Activated CD8-positive, alpha-beta memory T cell treated with anti-CD3 and anti-CD28 coated beads, Interleukin-2, amount 10 ng/mL, durations not matched to agents 7 days and 5 days (primary cell): ENCODE results near the gene KBTBD12. TPM values are rescaled to one million over a fixed set of nuclear protein-coding genes. Genes with fewer than 3 reads are reported as not detected.
"Not testable (repeated sequence)": the region's sequence is repeated elsewhere in the genome, so short reads cannot be mapped to it uniquely, and the experiment has no call there.

ENCODE experiments used
- ATAC-seq: fragments of 150-1000 bp; cut with Tn5 transposase; one replicate; pipeline ENCODE4 v1.10.0; 2021; ENCODE audit warnings: moderate library complexity
- CTCF ChIA-PET: fragments of 350-600 bp; sonication (Branson Sonifier 250); formaldehyde crosslinking; loops from one replicate; lab custom pipeline; 2021; ENCODE audit warnings: antibody characterized with exemption; lab: Charles Lee
- DNase-seq: peaks from one replicate; pipeline ENCODE4 v3.0.0-alpha.2; 2020
- H3K27ac Mint-ChIP-seq: one replicate; pipeline ENCODE4 v1.8.0; 2021; ENCODE audit warnings: mild to moderate bottlenecking, mixed read lengths
- H3K27me3 Mint-ChIP-seq: one replicate; pipeline ENCODE4 v1.8.0; 2021; ENCODE audit warnings: mixed read lengths
- H3K36me3 Mint-ChIP-seq: one replicate; pipeline ENCODE4 v1.8.0; 2021; ENCODE audit warnings: mild to moderate bottlenecking, mixed read lengths
- H3K4me1 Mint-ChIP-seq: one replicate; pipeline ENCODE4 v1.8.0; 2021; ENCODE audit warnings: mixed read lengths
- H3K4me3 Mint-ChIP-seq: one replicate; pipeline ENCODE4 v1.8.0; 2021; ENCODE audit warnings: mild to moderate bottlenecking, moderate library complexity, mixed read lengths
- H3K9me3 Mint-ChIP-seq: one replicate; pipeline ENCODE4 v1.8.0; 2022; ENCODE audit warnings: low read depth, mixed read lengths
- total RNA-seq, 2 experiments: library from RNA; stranded (reverse); gene quantifications; one replicate each; pipeline ENCODE4 v1.2.3, GENCODE V29; 2021

Gene KBTBD12
- total RNA-seq, 2 experiments from 2014 or later = not detected

DNA sequence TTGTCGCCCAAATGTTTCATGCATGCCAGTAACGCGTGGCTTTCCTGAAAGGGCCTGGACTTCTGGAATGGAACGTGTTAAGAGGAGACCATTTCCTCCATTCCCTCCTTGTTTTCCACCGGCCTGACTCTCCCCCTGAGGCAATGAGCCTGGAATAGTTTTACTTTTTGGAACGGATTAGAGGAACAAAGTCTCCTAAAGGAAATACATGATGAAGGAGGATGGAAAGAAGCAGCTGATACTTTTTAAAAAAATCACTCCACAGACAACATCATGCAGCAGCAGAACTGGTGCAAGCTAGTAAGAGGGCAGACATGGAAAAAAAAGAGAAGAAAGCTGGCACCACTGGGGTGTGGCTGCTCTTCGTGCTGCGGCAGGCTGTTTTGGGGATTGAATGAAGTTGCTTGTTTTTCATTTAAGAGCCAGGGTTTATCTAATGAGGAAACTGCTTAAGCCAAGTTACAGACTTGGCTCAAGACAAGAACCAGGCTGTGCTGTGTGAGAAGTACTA, 3.6 kb upstream of the KBTBD12 start:
- ATAC-seq = no peak
- Mint-ChIP-seq H3K27ac (no peak overlapping the region), H3K4me1 (peaks cover 9% of the 10 kb centered on the region), H3K36me3 (peaks cover 2% of the 10 kb centered on the region), H3K27me3 (peaks cover 54% of the 10 kb centered on the region), H3K9me3 (peaks cover 2% of the 10 kb centered on the region), H3K4me3 (no peak overlapping the region)
- CTCF ChIA-PET = no interaction called here
- no peak for DNase-seq

DNA sequence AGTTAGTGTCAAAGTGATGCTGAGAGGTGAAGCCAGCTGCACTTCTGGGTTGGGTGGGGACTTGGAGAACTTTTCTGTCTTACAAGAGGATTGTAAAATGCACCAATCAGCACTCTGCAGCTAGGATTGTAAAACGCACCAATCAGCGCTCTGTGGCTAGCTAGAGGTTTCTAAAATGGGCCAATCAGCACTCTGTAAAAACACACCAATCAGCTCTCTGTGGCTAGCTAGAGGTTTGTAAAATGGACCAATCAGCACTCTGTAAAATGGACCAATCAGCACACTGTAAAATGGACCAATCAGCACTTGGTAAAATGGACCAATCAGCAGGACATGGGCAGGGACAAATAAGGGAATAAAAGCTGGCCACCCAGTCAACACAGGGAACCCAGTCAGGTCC, 1.2 kb upstream of the KBTBD12 start:
- not testable (repeated sequence) for H3K4me3 Mint-ChIP-seq, DNase-seq, H3K36me3 Mint-ChIP-seq, H3K4me1 Mint-ChIP-seq, H3K27ac Mint-ChIP-seq, H3K9me3 Mint-ChIP-seq, ATAC-seq
- CTCF ChIA-PET = interaction anchor here (0.6 kb wide), 1 partner anchor 45 kb away, joined by 3 read pairs; no protein-coding TSS in a partner anchor
- peaks cover 61% of the 10 kb centered on the region for H3K27me3 Mint-ChIP-seq

DNA sequence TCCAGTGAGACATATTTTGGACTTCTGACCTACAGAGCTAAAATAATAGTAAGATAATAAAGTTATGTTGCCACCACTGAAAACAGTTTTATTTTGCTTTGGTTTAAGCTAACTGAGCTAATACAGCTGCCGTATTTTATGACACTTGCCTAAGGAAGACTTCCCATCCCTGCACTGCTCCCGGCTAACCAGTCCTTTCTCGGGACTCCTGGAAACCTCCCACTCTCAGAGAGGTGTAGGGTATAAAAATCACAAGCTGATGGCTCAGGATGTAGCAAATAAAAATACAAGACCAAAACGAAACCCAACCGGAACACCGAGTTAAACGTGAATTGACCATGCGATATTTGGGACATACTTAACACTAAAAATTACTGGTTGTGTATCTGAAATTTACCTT, 448 bp upstream of the KBTBD12 start:
- H3K9me3 Mint-ChIP-seq = peaks cover 2% of the 10 kb centered on the region
- H3K27ac Mint-ChIP-seq = no peak overlapping the region
- no peak for DNase-seq
- CTCF ChIA-PET = interaction anchor here (0.7 kb wide), 1 partner anchor 326 kb away, joined by 5 read pairs; no protein-coding TSS in a partner anchor
- ATAC-seq = no peak
- peaks cover 65% of the 10 kb centered on the region for H3K27me3 Mint-ChIP-seq
- H3K4me1 Mint-ChIP-seq = peaks cover 9% of the 10 kb centered on the region
- H3K4me3 Mint-ChIP-seq = peak overlapping the region; percentile 15
- H3K36me3 Mint-ChIP-seq = peaks cover 2% of the 10 kb centered on the region

DNA sequence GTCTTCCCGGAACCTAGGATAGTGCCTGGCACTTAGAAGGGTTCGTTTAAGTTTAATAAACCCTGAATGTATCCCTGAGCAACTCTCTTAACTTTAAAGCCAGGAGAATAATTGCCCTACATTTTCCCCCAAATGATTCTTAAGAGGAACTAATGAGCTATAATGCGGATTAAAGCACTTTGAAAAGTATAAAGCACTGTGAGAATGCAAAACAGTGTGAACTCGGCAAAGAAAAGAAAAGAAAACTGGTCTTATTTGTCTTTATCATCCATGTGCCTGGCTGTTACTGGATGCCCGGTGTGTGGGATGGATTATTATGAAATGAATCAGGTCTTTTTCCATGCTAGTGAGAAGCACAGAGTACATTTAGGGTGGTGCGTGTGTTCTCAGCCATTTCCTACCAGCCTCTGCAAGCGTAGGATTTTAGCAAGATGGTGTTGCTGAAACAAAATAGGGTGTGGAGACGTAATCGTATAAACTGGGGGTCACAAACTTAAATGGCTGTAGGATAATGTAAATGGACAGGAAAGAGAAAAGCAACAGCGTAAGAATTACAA, 983 bp downstream of the KBTBD12 start:
- Mint-ChIP-seq H3K9me3 (peaks cover 2% of the 10 kb centered on the region), H3K36me3 (peaks cover 2% of the 10 kb centered on the region), H3K4me1 (peaks cover 9% of the 10 kb centered on the region), H3K27ac (no peak overlapping the region), H3K27me3 (peaks cover 70% of the 10 kb centered on the region), H3K4me3 (no peak overlapping the region)
- CTCF ChIA-PET = no interaction called here
- ATAC-seq (no peak), DNase-seq (no peak)

DNA sequence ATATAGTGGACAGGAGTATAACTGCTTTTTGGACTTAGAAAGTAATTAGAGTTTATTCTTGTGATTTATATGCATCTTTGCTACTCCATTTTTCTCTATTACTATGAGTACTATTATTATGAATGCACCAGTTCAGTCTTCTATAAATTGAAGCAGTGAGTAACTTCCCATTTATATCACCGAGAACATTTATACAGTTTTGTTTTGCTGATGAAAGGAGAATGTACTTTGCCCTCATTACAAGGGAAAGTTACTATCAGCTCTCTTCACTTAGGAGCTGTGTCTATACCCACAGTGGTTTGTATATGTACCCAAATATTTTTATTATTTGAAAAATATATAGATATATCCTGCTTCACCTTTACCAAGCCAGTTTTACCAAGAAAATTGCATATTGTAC, 5.7 kb downstream of the KBTBD12 start:
- peaks cover 10% of the 10 kb centered on the region for H3K4me1 Mint-ChIP-seq
- no peak overlapping the region for H3K27ac Mint-ChIP-seq
- DNase-seq (no peak), ATAC-seq (no peak)
- CTCF ChIA-PET = no interaction called here
- H3K4me3 Mint-ChIP-seq = no peak overlapping the region
- H3K9me3 Mint-ChIP-seq = no peaks in the 10 kb centered on the region
- H3K27me3 Mint-ChIP-seq = peaks cover 50% of the 10 kb centered on the region
- peaks cover under 1% of the 10 kb centered on the region for H3K36me3 Mint-ChIP-seq

DNA sequence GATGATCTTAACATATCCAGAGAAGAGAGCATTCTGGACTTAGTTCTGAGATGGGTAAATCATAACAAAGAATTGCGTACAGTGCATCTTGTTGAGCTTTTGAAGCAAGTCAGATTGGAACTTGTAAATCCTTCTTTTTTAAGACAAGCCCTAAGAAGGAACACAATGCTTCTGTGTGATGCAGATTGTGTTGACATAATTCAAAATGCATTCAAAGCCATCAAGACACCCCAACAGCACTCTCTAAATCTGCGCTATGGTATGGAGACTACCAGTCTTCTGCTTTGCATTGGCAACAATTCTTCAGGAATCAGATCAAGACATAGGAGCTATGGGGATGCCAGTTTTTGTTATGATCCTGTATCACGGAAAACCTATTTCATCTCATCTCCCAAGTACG, 8.6 kb downstream of the KBTBD12 start:
- H3K4me1 Mint-ChIP-seq = peaks cover 12% of the 10 kb centered on the region
- H3K27ac Mint-ChIP-seq = no peak overlapping the region
- CTCF ChIA-PET = no interaction called here
- H3K4me3 Mint-ChIP-seq = no peak overlapping the region
- H3K27me3 Mint-ChIP-seq = peaks cover 53% of the 10 kb centered on the region
- H3K36me3 Mint-ChIP-seq = no peaks in the 10 kb centered on the region
- ATAC-seq (no peak), DNase-seq (no peak)
- no peaks in the 10 kb centered on the region for H3K9me3 Mint-ChIP-seq

DNA sequence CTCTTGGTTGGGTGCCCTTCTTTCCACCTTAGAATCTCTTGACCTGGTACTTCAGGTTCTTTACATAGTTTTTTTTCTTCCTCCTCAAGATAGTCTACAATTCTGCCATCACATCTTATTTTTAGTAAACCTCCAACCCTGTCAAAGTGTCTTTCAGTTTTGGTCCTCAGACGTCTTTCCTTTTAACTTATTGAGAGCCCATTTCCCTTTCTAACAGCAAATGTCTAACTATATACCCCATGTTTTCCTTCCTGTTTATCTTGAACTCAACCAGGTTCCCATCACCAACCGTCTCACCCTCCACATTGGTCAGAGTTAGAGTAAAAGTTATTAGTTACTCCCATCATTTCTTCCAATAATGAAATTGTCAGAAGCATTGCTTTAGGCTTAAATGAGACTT, 10.4 kb downstream of the KBTBD12 start:
- Mint-ChIP-seq H3K36me3 (no peaks in the 10 kb centered on the region), H3K27ac (no peak overlapping the region), H3K4me3 (no peak overlapping the region), H3K4me1 (peaks cover 12% of the 10 kb centered on the region), H3K27me3 (peaks cover 49% of the 10 kb centered on the region), H3K9me3 (no peaks in the 10 kb centered on the region)
- no peak for ATAC-seq
- no peak for DNase-seq
- CTCF ChIA-PET = no interaction called here

DNA sequence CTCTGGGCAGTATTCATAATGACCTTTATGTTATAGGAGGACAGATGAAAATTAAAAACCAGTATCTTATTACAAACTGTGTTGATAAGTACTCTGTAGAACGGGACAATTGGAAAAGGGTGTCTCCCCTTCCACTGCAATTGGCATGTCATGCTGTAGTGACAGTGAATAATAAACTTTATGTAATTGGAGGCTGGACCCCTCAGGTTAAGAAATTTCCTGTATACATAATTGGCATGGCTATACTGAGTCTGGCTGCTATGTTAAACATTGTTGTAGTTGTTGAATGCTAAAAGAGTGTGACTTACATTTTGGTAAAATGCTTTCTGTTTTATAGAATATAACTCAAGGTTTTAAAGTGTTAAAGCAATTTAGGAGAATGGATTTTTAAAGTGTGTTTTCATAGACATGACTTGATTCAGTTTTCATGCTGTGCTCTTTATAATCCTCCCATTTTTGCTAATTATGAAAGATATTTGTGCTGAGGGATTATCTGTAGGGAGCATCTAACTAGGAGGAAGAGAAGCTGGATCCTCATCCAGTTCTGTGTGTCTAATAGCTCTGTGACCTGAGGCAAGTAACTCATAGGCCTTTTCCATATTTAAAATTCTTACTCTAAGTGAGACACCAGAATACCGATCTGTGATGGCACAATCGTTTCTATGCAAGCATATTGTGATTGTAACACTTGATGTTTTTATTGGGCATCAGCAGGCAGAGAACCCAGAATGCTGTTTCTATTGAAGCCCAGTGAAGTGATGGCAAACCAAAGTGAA, 13.0 kb downstream of the KBTBD12 start:
- Mint-ChIP-seq H3K27me3 (peaks cover 48% of the 10 kb centered on the region), H3K36me3 (no peaks in the 10 kb centered on the region), H3K27ac (no peak overlapping the region), H3K9me3 (no peaks in the 10 kb centered on the region), H3K4me3 (no peak overlapping the region), H3K4me1 (peaks cover 12% of the 10 kb centered on the region)
- DNase-seq (no peak), ATAC-seq (no peak)
- CTCF ChIA-PET = no interaction called here

DNA sequence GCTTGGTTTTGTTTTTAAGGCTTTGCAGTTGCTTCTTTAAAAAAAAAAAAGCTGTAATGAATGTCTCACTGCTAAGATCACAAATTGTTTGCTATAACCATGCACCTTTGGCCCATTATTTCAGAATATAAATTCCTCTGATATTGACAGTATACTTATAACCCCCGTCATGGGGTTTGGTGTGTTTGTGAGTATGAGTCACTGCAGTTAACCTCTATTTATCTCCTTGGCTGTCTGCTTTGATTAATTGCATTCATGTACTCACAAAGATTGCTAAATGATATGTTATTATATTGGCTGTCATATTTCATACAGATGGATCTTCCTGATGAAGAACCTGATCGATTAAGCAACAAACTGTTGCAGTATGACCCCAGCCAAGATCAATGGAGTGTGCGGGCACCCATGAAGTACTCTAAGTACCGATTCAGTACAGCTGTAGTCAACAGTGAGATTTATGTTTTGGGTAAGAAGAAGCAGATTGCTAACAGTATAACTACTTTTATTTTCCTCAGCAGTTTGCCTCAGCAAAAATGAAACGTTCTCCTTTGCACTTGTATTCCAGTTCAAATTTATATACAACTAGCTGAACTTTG, 14.9 kb downstream of the KBTBD12 start:
- H3K27ac Mint-ChIP-seq = no peak overlapping the region
- H3K9me3 Mint-ChIP-seq = no peaks in the 10 kb centered on the region
- CTCF ChIA-PET = no interaction called here

DNA sequence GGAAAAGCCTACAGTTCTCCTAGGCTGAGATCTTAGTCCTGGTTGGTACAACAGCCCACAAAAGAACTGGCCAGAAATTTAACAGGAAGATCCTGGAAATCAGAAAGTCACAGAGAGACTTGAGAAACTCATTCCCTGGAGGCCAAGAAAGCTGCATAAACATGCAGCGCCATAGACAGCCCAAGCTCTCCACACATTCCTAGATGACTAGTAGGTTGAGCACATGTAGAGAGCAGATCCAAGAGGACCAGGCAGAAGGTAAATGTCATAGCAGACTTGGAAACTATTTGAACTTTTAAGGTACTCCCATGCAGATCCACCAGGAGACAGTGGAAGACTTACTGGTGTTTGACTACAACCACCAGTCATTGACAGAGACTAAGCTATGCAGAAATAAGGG, 18.4 kb downstream of the KBTBD12 start:
- Mint-ChIP-seq H3K9me3 (no peaks in the 10 kb centered on the region), H3K36me3 (no peaks in the 10 kb centered on the region), H3K27me3 (peaks cover 60% of the 10 kb centered on the region), H3K4me1 (no peaks in the 10 kb centered on the region), H3K4me3 (no peak overlapping the region), H3K27ac (no peak overlapping the region)
- ATAC-seq = no peak
- CTCF ChIA-PET = no interaction called here
- no peak for DNase-seq

More for the DNA sequence above, 14.9 kb downstream of the KBTBD12 start:
- Mint-ChIP-seq H3K36me3 (no peaks in the 10 kb centered on the region), H3K4me3 (no peak overlapping the region), H3K27me3 (peaks cover 56% of the 10 kb centered on the region), H3K4me1 (peaks cover 10% of the 10 kb centered on the region)
- DNase-seq (no peak), ATAC-seq (no peak)

DNA sequence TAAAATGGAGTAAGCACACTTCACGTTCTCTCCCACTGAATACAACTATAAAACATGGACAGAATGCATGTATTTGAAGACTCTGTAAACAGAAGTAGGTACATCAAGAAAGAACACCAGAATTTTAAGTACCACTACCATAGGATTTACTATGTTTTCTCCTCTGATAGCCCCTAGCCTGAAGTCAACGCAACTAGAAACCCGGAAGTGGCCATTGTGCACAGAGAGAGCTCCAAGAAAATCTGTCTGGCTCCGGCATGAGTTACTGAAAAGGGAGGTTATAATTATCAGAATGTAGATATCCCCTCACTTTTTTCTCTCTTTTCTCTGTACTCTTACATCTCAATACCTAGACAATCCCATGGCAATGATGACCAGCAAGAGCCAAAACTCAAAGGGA, 23.8 kb downstream of the KBTBD12 start:
- DNase-seq (no peak), ATAC-seq (no peak)
- Mint-ChIP-seq H3K9me3 (no peaks in the 10 kb centered on the region), H3K4me1 (no peaks in the 10 kb centered on the region), H3K36me3 (no peaks in the 10 kb centered on the region), H3K27ac (no peak overlapping the region), H3K4me3 (no peak overlapping the region), H3K27me3 (peaks cover 65% of the 10 kb centered on the region)
- CTCF ChIA-PET = no interaction called here

DNA sequence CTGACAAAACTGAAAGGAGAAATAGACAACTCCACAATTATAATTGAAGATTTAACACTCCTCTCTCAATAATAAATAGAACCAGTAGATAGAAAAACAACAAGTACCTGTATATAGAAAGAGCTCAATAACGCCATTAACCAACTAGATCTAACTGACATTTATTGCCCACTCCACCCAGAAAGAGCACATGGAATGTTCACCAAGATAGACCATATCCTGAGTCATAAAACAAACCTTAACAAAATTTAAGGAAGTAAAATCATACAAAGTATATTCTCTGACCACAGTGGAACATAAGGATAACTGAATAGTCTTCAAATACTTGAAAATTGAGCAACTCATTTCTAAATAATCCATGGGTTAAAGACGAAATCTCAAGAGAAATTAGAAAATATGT, 25.1 kb downstream of the KBTBD12 start:
- Mint-ChIP-seq H3K4me1 (no peaks in the 10 kb centered on the region), H3K9me3 (no peaks in the 10 kb centered on the region), H3K4me3 (no peak overlapping the region), H3K36me3 (no peaks in the 10 kb centered on the region), H3K27ac (no peak overlapping the region), H3K27me3 (peaks cover 58% of the 10 kb centered on the region)
- CTCF ChIA-PET = no interaction called here
- DNase-seq (no peak), ATAC-seq (no peak)

DNA sequence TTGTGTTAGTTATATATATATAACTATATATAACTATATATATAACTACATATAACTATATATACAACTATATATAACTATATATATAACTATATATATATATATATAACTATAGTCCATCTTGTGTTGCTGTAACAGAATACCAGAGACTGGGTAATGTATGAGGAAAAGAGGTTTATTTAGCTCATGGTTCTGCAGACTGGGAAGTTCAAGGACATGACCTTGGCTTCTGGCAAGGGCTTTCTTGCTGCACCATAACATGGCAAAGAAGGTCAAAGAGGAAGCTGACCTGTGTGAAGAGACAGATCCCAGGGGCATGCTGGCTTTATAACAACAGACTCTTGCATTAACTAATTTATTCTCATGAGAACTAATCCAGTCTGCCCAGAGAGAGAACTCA, 27.6 kb downstream of the KBTBD12 start:
- Mint-ChIP-seq H3K27ac (no peak overlapping the region), H3K9me3 (no peaks in the 10 kb centered on the region), H3K4me3 (no peak overlapping the region), H3K4me1 (no peaks in the 10 kb centered on the region), H3K36me3 (no peaks in the 10 kb centered on the region), H3K27me3 (peaks cover 55% of the 10 kb centered on the region)
- no peak for ATAC-seq
- DNase-seq = no peak
- CTCF ChIA-PET = no interaction called here

DNA sequence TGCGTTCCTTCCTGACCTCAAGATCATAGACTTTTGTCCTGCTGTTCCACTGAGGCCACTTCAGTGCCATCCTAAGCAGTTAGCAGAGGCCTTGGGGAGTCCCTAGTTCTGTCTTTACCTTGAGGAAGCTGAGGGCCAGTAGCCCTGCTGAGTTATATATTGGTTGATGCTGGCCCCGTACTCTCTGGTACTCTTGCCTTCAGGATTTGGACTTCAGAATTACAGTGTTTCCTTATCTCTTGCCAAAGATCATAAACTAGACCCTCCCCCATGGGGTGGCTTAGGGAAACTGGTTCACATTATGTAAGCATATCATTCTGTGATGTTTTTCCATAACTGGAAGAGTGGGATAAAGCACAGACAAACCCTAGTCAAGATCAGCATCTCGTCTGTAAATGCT, 33.2 kb downstream of the KBTBD12 start:
- no peaks in the 10 kb centered on the region for H3K4me1 Mint-ChIP-seq
- no peaks in the 10 kb centered on the region for H3K36me3 Mint-ChIP-seq
- no peaks in the 10 kb centered on the region for H3K9me3 Mint-ChIP-seq
- no peak for ATAC-seq
- peaks cover 52% of the 10 kb centered on the region for H3K27me3 Mint-ChIP-seq
- DNase-seq = no peak
- no peak overlapping the region for H3K27ac Mint-ChIP-seq
- no peak overlapping the region for H3K4me3 Mint-ChIP-seq
- CTCF ChIA-PET = no interaction called here
